Stimulated activated CD8-positive, alpha-beta memory T cell treated with anti-CD3 and anti-CD28 coated beads, Interleukin-2, amount 100 ng/mL, for 1 hour (primary cell): Measurements from ENCODE around the gene TEPSIN.

Source experiments
- DNase-seq, 2 donors: peaks; one replicate each; pipeline ENCODE4 v3.0.0-alpha.2; 2020; ENCODE audit warnings: low read depth in 2 of 2

Gene TEPSIN

DNA sequence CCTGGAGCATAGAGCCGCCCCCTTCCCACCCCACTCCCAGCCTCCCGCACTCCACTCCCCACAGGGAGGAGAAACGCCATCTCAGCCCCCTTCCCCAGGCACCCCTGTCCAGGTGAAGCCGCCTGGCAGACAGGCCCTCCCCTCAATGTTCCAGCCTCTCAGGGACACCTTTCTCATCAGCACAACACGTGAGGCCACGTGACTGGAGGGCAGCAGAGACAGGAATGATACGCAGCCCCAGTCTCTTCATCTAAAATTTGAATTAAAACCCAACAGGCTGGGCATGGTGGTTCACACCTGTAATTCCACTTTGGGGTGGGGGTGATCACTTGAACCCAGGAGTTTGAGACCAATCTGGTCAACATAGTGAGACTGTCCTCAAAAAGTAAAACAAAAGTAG lies 52.7 kb downstream of the TEPSIN start:
- DNase-seq: no peak

- DNase-seq: no peak
Observed at GRCh38 chr17:81184555-81184954, 54.3 kb downstream of the TEPSIN start.

DNA sequence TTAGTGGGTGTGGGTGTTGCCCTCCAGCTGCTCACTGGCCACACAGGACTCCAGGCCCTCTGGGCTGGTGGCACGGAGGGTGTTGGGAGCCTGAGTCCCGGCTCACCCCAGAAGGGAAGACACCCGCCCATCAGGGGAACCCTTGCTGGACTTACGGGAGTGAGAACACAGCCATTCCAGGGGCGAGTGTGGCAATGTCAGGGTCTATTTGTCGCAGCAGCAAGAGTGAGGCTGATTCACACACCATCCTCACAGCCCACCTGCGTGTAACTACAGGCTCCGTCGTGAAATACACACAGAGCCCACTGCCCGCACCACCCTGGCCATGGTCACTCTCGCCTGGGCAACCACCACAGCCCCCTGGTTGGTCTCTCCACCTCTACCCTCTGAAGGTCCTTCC lies 55.0 kb downstream of the TEPSIN start:
- DNase-seq: no peak

- no peak for DNase-seq
Observed at GRCh38 chr17:81183316-81183715, 55.5 kb downstream of the TEPSIN start.

DNA sequence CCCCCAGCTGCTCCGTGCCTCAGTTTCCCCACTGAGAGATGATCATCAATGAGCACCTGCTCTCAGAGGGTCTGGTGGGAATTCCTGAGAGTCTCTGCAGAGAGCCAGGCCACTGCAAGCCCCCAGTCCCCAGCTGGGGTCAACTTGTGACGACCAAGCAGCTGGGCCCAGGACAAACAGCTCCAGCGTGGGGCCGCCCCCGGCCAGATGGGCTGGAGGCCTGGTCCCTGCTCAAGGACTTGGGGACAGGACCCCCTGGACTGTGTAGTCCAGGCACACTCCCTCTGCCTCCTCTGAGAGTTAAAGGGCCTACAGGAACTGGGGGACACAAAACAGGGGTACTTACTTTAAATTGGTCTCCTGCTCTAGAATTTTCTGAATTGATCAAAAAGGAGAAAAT lies 56.3 kb downstream of the TEPSIN start:
- no peak for DNase-seq

DNA sequence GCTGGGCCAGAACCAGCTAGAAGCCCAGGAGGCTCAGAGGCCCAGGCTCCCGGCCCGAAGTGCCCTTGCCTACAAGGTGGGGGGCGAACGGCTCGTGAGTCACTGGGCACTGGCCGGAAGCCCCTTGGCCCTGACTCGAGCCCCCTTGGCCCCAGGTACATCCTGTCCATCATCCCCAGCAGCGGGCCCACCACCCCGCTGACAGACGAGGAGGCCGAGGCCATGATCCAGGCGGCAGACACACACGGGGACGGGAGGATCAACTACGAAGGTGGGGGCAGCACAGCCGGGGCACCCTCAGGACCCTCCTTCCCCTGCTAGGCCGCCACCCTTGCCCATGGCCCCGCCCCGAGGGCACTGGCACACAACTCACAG lies 57.1 kb downstream of the TEPSIN start:
- DNase-seq: no peak

DNA sequence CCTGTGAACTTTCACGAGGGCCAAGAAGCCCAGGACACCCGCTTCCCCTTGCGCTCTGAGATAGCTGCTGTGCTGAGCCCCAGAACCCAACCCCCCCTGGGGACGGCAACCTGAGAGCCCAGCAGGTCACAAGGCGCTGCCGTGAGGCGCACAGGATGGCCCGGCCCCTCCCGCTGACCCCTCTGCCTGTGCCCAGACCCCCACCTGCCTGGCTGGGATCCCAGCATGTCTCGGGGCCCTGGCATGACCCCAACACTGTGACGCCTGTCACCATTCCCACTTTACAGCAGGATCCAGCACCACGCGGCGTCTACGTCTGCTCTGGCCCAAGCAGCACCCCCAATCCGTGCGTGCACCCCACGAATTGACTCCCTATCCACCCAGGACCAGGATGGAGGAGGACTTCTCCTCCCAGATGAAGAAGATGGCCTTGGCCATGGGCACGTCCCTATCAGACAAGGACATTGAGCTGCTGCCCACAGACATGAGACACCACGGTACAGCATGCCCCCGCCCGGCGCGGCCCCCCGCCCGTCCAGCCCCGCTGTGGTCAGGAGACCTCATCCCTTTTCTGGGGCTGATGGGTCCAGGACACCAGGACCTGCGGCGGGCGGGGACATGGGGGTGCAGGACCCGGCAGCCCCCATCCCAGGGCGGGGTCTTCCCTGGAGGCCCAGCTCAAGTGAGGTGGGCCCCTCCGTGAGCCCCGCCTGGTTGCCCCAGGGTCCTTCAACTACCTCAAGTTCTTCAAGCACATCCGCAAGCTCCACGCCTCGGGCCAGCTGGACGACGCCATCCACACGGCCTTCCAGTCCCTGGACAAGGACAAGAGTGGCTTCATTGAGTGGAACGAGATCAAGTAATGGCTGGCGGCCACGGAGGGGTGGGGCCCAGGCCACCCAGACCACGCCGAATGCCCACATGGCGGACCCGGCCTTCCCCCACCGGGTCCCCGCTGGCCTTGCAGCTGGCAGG lies 57.7 kb downstream of the TEPSIN start:
- DNase-seq: no peak

DNA sequence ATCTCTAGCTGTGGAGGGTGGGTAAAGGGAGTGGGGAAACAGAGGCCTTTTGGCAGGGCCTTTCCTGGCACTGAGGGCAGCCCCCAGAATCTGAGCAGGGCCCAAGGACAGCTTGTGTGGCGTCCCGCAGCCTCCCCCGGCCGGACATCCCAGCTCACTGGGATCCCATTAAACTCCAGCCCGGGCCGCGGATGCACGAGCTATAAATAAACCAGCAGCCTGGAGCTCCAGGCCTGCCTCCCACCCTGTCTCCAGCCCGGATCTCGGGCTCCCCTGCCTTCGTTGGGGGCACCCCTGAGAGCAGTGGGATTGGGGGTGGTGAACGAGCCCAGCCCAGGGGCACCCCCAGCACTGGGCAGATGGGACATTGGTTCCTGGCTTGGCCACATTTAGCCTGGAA lies 59.0 kb downstream of the TEPSIN start:
- DNase-seq: no peak

GRCh38 chr17:81179220-81179619 lies 59.6 kb downstream of the TEPSIN start:
- DNase-seq: no peak
